ENCODE data around the gene RALGAPB.

Gene RALGAPB

GRCh38 chr20:38617011-38617829 is 144.6 kb downstream of the RALGAPB start:
- no peak for DNase-seq

- DNase-seq = no peak
Observed at GRCh38 chr20:38617830-38618196, 145.2 kb downstream of the RALGAPB start.

GRCh38 chr20:38620441-38620840 is 147.8 kb downstream of the RALGAPB start:
- DNase-seq = no peak

- DNase-seq = no peak
Observed at GRCh38 chr20:38623061-38623460, 150.4 kb downstream of the RALGAPB start.

DNA sequence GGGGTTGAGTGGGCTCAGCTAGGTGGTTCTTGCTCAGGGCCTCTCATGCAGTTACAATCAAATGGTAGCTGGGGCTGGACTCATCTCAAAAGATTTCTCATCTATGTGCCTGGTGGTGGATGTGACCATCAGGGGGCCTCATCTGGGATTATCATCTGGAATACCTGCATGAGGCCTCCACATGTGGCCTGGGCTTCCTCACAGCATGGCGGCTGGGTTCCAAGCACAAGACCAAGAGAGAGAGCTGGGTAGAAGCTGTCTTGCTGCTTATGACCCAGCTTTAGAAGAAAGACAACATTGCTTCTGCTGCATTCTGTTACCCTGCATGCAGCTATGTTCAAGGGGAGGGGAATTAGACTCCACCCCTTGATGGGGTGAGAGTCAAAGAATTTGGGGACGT is 151.4 kb downstream of the RALGAPB start:
- DNase-seq = no peak

DNA sequence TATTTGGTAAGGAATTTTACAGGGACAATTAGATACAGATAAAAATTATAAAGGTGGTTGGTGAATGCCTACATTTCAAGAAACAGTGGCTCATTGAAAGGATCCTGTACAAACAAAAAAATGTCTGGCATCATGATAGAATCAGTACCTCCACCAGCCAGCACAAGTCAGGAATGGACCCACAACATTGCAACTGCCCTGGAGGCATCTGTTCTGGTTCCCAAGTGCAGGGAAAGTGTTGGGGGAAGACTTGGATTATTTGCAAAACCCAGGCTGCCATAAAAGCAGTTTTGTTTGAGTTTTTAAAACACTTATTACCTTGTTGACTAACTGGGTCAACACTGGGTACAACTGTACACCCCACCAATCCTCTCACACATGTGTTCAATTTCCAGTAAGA is 153.3 kb downstream of the RALGAPB start:
- DNase-seq = no peak

DNA sequence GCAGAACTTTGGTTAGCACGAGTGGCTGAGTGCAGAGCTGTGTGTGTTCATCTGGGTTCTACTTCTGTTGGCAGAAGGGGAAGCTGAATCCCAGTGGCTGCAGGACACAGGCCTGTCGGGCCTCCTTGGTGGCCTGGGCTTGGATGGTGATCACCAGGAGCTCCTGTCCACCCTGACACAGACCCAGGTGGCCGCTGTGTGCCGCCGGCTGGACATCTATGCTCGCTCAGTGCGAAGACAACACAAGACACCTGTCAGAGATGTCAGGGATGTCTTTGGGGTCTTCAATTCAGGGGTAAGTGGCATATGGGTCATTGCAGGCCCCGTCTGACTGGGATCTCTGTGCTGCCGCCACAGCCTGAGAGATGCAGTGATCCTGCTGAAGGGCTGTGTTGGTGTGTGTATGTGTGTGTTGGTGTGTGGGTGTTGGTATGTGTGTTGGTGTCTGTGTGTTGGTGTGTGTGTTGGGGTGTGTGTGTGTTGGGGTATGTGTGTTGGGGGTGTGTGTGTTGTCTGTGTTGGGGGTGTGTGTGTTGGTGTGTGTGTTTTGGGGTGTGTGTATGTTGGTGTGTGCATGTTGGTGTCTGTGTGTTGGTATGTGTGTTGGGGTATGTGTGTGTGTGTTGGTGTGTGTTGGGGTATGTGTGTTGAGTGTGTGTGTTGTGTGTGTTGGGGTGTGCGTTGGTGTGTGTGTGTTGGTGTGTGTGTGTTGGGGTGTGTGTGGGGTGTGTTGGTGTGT is 154.4 kb downstream of the RALGAPB start:
- no peak for DNase-seq
